HepG2 (cell line): Measurements from ENCODE around the gene ULBP1. TPM values are rescaled to one million over a fixed set of nuclear protein-coding genes. Genes with fewer than 3 reads are reported as not detected.
A peak's percentile ranks its signal among the peaks of the same experiment; 100 is the strongest.

Source experiments
- ARID2 ChIP-seq: sonication (generic); formaldehyde crosslinking; IDR thresholded peaks from 2 replicates; pipeline ENCODE4 v1.8.1; 2022; ENCODE audit warnings: mild to moderate bottlenecking, missing genetic modification reagents, borderline replicate concordance
- BRCA1 ChIP-seq: sonication (generic); formaldehyde crosslinking; IDR thresholded peaks from 2 replicates; pipeline ENCODE4 v1.4.0; 2020; ENCODE audit warnings: missing genetic modification reagents
- ESRRA ChIP-seq: sonication (generic); formaldehyde crosslinking; IDR thresholded peaks from 2 replicates; pipeline ENCODE4 v1.5.1; 2020; ENCODE audit warnings: mild to moderate bottlenecking, low read depth, missing genetic modification reagents
- JDP2 ChIP-seq: sonication (generic); formaldehyde crosslinking; IDR thresholded peaks from 2 replicates; pipeline ENCODE4 v1.8.1; 2022; ENCODE audit warnings: missing genetic modification reagents, borderline replicate concordance
- KLF15 ChIP-seq: sonication (generic); formaldehyde crosslinking; IDR thresholded peaks from 2 replicates; pipeline ENCODE4 v1.8.1; 2023; ENCODE audit warnings: borderline replicate concordance, mild to moderate bottlenecking, inconsistent platforms, missing genetic modification reagents, mixed read lengths
- MIER3 ChIP-seq: IDR thresholded peaks from 2 replicates; pipeline ENCODE4 v1.6.1; 2016; ENCODE audit warnings: missing compliant biosample characterization, borderline replicate concordance
- NFIC ChIP-seq: IDR thresholded peaks from 2 replicates; pipeline ENCODE4 v1.6.1; 2012; ENCODE audit warnings: mild to moderate bottlenecking, low read length, inconsistent platforms
- RNF2 ChIP-seq: fragments of 450-650 bp; conservative IDR thresholded peaks from 2 replicates; pipeline ENCODE4 v1.6.1; 2016; ENCODE audit warnings: low read depth
- TEAD3 ChIP-seq: optimal IDR thresholded peaks from 2 replicates; pipeline ENCODE3; 2016; ENCODE audit warnings: borderline replicate concordance
- ZFP1 ChIP-seq: IDR thresholded peaks from 2 replicates; pipeline ENCODE4 v1.6.1; 2016
- ZMYM2 ChIP-seq: sonication (generic); formaldehyde crosslinking; IDR thresholded peaks from 2 replicates; pipeline ENCODE4 v1.8.0; 2022; ENCODE audit warnings: mild to moderate bottlenecking, missing genetic modification reagents
- ZNF281 ChIP-seq: sonication (generic); formaldehyde crosslinking; IDR thresholded peaks from 2 replicates; pipeline ENCODE4 v1.4.0; 2020; ENCODE audit warnings: missing genetic modification reagents, borderline replicate concordance
- ZNF329 ChIP-seq: sonication (generic); formaldehyde crosslinking; IDR thresholded peaks from 2 replicates; pipeline ENCODE4 v1.9.0; 2021; ENCODE audit warnings: low read depth, mild to moderate bottlenecking, missing genetic modification reagents
- ZNF383 ChIP-seq: sonication (generic); formaldehyde crosslinking; IDR thresholded peaks from 2 replicates; pipeline ENCODE4 v1.4.0; 2020; ENCODE audit warnings: missing genetic modification reagents, mild to moderate bottlenecking, borderline replicate concordance
- ZNF432 ChIP-seq: sonication (generic); formaldehyde crosslinking; IDR thresholded peaks from 2 replicates; pipeline ENCODE4 v1.5.0; 2020; ENCODE audit warnings: missing genetic modification reagents, mild to moderate bottlenecking, borderline replicate concordance
- ZNF772 ChIP-seq: sonication (generic); formaldehyde crosslinking; IDR thresholded peaks from 2 replicates; pipeline ENCODE4 v1.5.0; 2020; ENCODE audit warnings: mild to moderate bottlenecking, missing genetic modification reagents
- ZNF800 ChIP-seq: sonication (generic); formaldehyde crosslinking; IDR thresholded peaks from 2 replicates; pipeline ENCODE4 v1.4.0; 2020; ENCODE audit warnings: missing genetic modification reagents
- ZNF891 ChIP-seq: sonication (generic); formaldehyde crosslinking; IDR thresholded peaks from 2 replicates; pipeline ENCODE4 v1.5.0; 2020; ENCODE audit warnings: mild to moderate bottlenecking, missing genetic modification reagents
- polyA plus RNA-seq, 8 experiments: library from polyadenylated mRNA; depleted of rRNA in 3 of 8; stranded (reverse) in 7 of 8; unstranded in 1 of 8; fragments of >200 nt; fragmentation: Illumina TruSeq in 4 of 8; extraction: Trizol in 4 of 8; gene quantifications; 2 replicates each; pipeline versions ENCODE4 v1.2.1 to v1.2.3, GENCODE V29; 2011 to 2016; ENCODE audit warnings: low read depth in 4 of 8, missing spikeins in 1 of 8, mixed read lengths in 1 of 8; ENCODE audit not compliant: insufficient read depth in 1 of 8
- total RNA-seq, 5 experiments: library from RNA; depleted of rRNA; stranded (reverse); fragments of >200 nt; fragmentation: Illumina TruSeq; extraction: Trizol; gene quantifications; 2 replicates each; pipeline ENCODE4 v1.2.3, GENCODE V29; 2016; ENCODE audit warnings: low read depth in 1 of 5

Gene ULBP1
- total and polyA plus RNA-seq, 2 of the 13 experiments (the other 11 are each of a cell fraction or from before 2014, with no cell fraction given), result 0.04 to 0.09 TPM

GRCh38 chr6:150004783-150005717 is 41.3 kb downstream of the ULBP1 start (continued):
- TF ChIP-seq TEAD3 (CRISPR knock-in tag) (peak; percentile 72), ESRRA (no peak), ZNF329 (CRISPR knock-in tag) (no peak), MIER3 (CRISPR knock-in tag) (peak; percentile 28; the same call in 1 of the 2 replicates), ZFP1 (CRISPR knock-in tag) (no peak), RNF2 (peak; percentile 72; the same call in 1 of the 2 replicates), NFIC (no peak), KLF15 (CRISPR knock-in tag) (no peak), ZNF432 (CRISPR knock-in tag) (no peak), BRCA1 (CRISPR knock-in tag) (no peak), ZMYM2 (CRISPR knock-in tag) (peak; percentile 58), ZNF772 (CRISPR knock-in tag) (0 out of 2 replicates have a peak, but pooled peaks have one; percentile 76), ZNF800 (CRISPR knock-in tag) (no peak), JDP2 (CRISPR knock-in tag) (no peak), ZNF383 (no peak), ZNF891 (CRISPR knock-in tag) (peak; percentile 19; the same call in 1 of the 2 replicates), ARID2 (CRISPR knock-in tag) (no peak; the same call in 1 of the 2 replicates), ZNF281 (CRISPR knock-in tag) (peak; percentile 91)
